H9 (cell line): ENCODE data around the gene ATRN. TPM values are rescaled to one million over a fixed set of nuclear protein-coding genes. Genes with fewer than 3 reads are reported as not detected.
"Not testable (repeated sequence)": the region's sequence is repeated elsewhere in the genome, so short reads cannot be mapped to it uniquely, and the experiment has no call there.

Experiments used
- DNase-seq: peaks from one replicate; pipeline ENCODE4 v3.0.0-alpha.2; 2017
- H2AFZ ChIP-seq: one replicate; pipeline ENCODE4 v1.6.1; 2013; ENCODE audit warnings: mild to moderate bottlenecking, low read length, control low read depth, moderate library complexity
- H2AK5ac ChIP-seq: 2 replicates; pipeline ENCODE4 v1.6.1; 2013; ENCODE audit warnings: low read length, control low read depth, mixed read lengths; ENCODE audit not compliant: insufficient read length
- H2BK120ac ChIP-seq: one replicate; pipeline ENCODE4 v1.6.1; 2013; ENCODE audit warnings: low read depth, mild to moderate bottlenecking, low read length, control low read depth, inconsistent platforms; ENCODE audit not compliant: poor library complexity, severe bottlenecking
- H2BK12ac ChIP-seq: 2 replicates; pipeline ENCODE4 v1.6.1; 2013; ENCODE audit warnings: low read length, control low read depth, mixed read lengths, low read depth; ENCODE audit not compliant: insufficient read length
- H2BK15ac ChIP-seq: 2 replicates; pipeline ENCODE4 v1.6.1; 2013; ENCODE audit warnings: low read depth, low read length, control low read depth
- H2BK20ac ChIP-seq: one replicate; pipeline ENCODE4 v1.6.1; 2013; ENCODE audit warnings: low read depth, mild to moderate bottlenecking, low read length, control low read depth, inconsistent platforms; ENCODE audit not compliant: poor library complexity, severe bottlenecking
- H2BK5ac ChIP-seq: 2 replicates; pipeline ENCODE4 v1.6.1; 2013; ENCODE audit warnings: low read length, control low read depth, mixed read lengths; ENCODE audit not compliant: insufficient read length
- H3K14ac ChIP-seq: 2 replicates; pipeline ENCODE4 v1.6.1; 2013; ENCODE audit warnings: low read length, control low read depth; ENCODE audit not compliant: insufficient read depth
- H3K18ac ChIP-seq: 2 replicates; pipeline ENCODE4 v1.6.1; 2013; ENCODE audit warnings: low read depth, mild to moderate bottlenecking, mixed read lengths, low read length, control low read depth; ENCODE audit not compliant: insufficient read length
- H3K23ac ChIP-seq: 2 replicates; pipeline ENCODE4 v1.6.1; 2013; ENCODE audit warnings: low read length, control low read depth, mixed read lengths, low read depth; ENCODE audit not compliant: insufficient read length
- H3K23me2 ChIP-seq: 2 replicates; pipeline ENCODE4 v1.6.1; 2013; ENCODE audit warnings: low read depth, mild to moderate bottlenecking, mixed read lengths, low read length, control low read depth; ENCODE audit not compliant: insufficient read length, poor library complexity, severe bottlenecking
- H3K27ac ChIP-seq: 2 replicates; pipeline ENCODE4 v1.5.1; 2013; ENCODE audit warnings: low read length, control low read depth, mixed read lengths, low read depth; ENCODE audit not compliant: insufficient read length
- H3K27me3 ChIP-seq: 2 replicates; pipeline ENCODE4 v1.6.1; 2013; ENCODE audit warnings: low read length, control low read depth, inconsistent platforms; ENCODE audit not compliant: insufficient read depth
- H3K4ac ChIP-seq: 2 replicates; pipeline ENCODE4 v1.6.1; 2013; ENCODE audit warnings: low read depth, mild to moderate bottlenecking, control low read depth, inconsistent platforms, low read length, moderate library complexity
- H3K4me1 ChIP-seq: 2 replicates; pipeline ENCODE4 v1.6.1; 2013; ENCODE audit warnings: low read length, control low read depth, inconsistent platforms; ENCODE audit not compliant: insufficient read depth
- H3K4me2 ChIP-seq: 2 replicates; pipeline ENCODE4 v1.6.1; 2013; ENCODE audit warnings: low read length, control low read depth, mixed read lengths; ENCODE audit not compliant: insufficient read length, insufficient read depth
- H3K56ac ChIP-seq: 2 replicates; pipeline ENCODE4 v1.6.1; 2013; ENCODE audit warnings: low read depth, mild to moderate bottlenecking, mixed read lengths, low read length, control low read depth; ENCODE audit not compliant: insufficient read length
- H3K79me1 ChIP-seq: 2 replicates; pipeline ENCODE4 v1.6.1; 2013; ENCODE audit warnings: low read depth, mild to moderate bottlenecking, moderate library complexity, low read length, control low read depth, inconsistent platforms; ENCODE audit not compliant: insufficient read depth, poor library complexity, severe bottlenecking
- H3K79me2 ChIP-seq: 2 replicates; pipeline ENCODE4 v1.6.1; 2013; ENCODE audit warnings: low read length, control low read depth, inconsistent platforms; ENCODE audit not compliant: insufficient read depth
- H3K9ac ChIP-seq: 2 replicates; pipeline ENCODE4 v1.6.1; 2013; ENCODE audit warnings: low read length, control low read depth, mixed read lengths; ENCODE audit not compliant: insufficient read length; ENCODE audit errors: extremely low read depth
- H3K9me3 ChIP-seq: one replicate; pipeline ENCODE4 v1.6.1; 2013; ENCODE audit warnings: low read depth, low read length, inconsistent platforms; ENCODE audit not compliant: control insufficient read depth
- H3T11ph ChIP-seq: one replicate; pipeline ENCODE4 v1.6.1; 2013; ENCODE audit warnings: mild to moderate bottlenecking, low read length, control low read depth, inconsistent platforms
- H4K20me1 ChIP-seq: one replicate; pipeline ENCODE4 v1.6.1; 2013; ENCODE audit not compliant: control insufficient read depth, insufficient read length, insufficient read depth
- H4K5ac ChIP-seq: 2 replicates; pipeline ENCODE4 v1.6.1; 2013; ENCODE audit warnings: low read depth, mild to moderate bottlenecking, mixed read lengths, low read length, control low read depth; ENCODE audit not compliant: insufficient read length
- H4K8ac ChIP-seq: replicated peaks from 2 replicates; pipeline ENCODE4 v1.6.1; 2013; ENCODE audit warnings: low read length, control low read depth, mixed read lengths, low read depth; ENCODE audit not compliant: insufficient read length
- H4K91ac ChIP-seq: 2 replicates; pipeline ENCODE4 v1.6.1; 2013; ENCODE audit warnings: low read depth, mild to moderate bottlenecking, moderate library complexity, mixed read lengths, low read length, control low read depth; ENCODE audit not compliant: insufficient read length
- H3K27ac Mint-ChIP-seq, 3 experiments: 2 replicates in 2 of 3; 3 replicates in 1 of 3; pipeline ENCODE4 v1.8.0; 2020 to 2021; ENCODE audit warnings: mixed read lengths in 3 of 3, mild to moderate bottlenecking in 1 of 3, moderate library complexity in 1 of 3
- H3K27me3 Mint-ChIP-seq: 2 replicates; pipeline ENCODE4 v1.8.0; 2021; ENCODE audit warnings: low read depth, mild to moderate bottlenecking, moderate library complexity, mixed read lengths
- H3K36me3 Mint-ChIP-seq, 3 experiments: 2 replicates in 2 of 3; 3 replicates in 1 of 3; pipeline ENCODE4 v1.8.0; 2020 to 2021; ENCODE audit warnings: low read depth in 3 of 3, mixed read lengths in 3 of 3; ENCODE audit not compliant: insufficient read depth in 1 of 3
- H3K4me1 Mint-ChIP-seq, 2 experiments: 2 replicates each; pipeline ENCODE4 v1.8.0; 2020; ENCODE audit warnings: mixed read lengths in 2 of 2
- H3K4me3 Mint-ChIP-seq, 2 experiments: 2 replicates in 1 of 2; 3 replicates in 1 of 2; pipeline ENCODE4 v1.8.0; 2020 to 2021; ENCODE audit warnings: mild to moderate bottlenecking in 2 of 2, mixed read lengths in 2 of 2, moderate library complexity in 1 of 2
- H3K9me3 Mint-ChIP-seq, 2 experiments: 2 replicates in 1 of 2; 3 replicates in 1 of 2; pipeline ENCODE4 v1.8.0; 2020; ENCODE audit warnings: mild to moderate bottlenecking in 2 of 2, mixed read lengths in 2 of 2, moderate library complexity in 1 of 2
- WGBS: extraction: QIAGEN DNeasy Blood & Tissue Kit; methylation state at CpG from one replicate; pipeline ENCODE4 v1.1.7; 2013; ENCODE audit warnings: missing lambda C conversion rate, low lambda C conversion rate, mixed read lengths; ENCODE audit not compliant: insufficient read length; ENCODE audit errors: extremely low coverage; 5-methylcytosine and 5-hydroxymethylcytosine counted together
- total RNA-seq: library from RNA; stranded (reverse); gene quantifications from 2 replicates; pipeline ENCODE4 v1.2.1, GENCODE V29; 2021
- TF ChIP-seq, protein P1 (sequence below): fragments of 200-600 bp; sonication (generic); conservative IDR thresholded peaks from 3 replicates; pipeline ENCODE4 v1.8.0; 2021; ENCODE audit warnings: antibody characterized with exemption, mild to moderate bottlenecking

Gene ATRN
- total RNA-seq, 1 experiment from 2014 or later, result 23.1 TPM

- no CpG with 5 or more reads among the region's 2 CpGs for WGBS
- Histone ChIP-seq H3K27ac (no peak overlapping the region), H2BK120ac (no peak overlapping the region), H2AFZ (no peak overlapping the region), H3K56ac (no peak overlapping the region), H3K27me3 (no peaks in the 10 kb centered on the region), H3T11ph (no peak overlapping the region), H3K14ac (no peak overlapping the region), H3K18ac (no peak overlapping the region), H2AK5ac (no peak overlapping the region), H3K9ac (no peak overlapping the region), H3K23me2 (no peaks in the 10 kb centered on the region), H3K4me1 (no peaks in the 10 kb centered on the region), H2BK20ac (no peak overlapping the region), H4K5ac (no peak overlapping the region), H3K9me3 (no peaks in the 10 kb centered on the region), H2BK12ac (no peak overlapping the region), H4K91ac (no peak overlapping the region), H2BK15ac (no peak overlapping the region), H4K8ac (no peak overlapping the region), H3K4me2 (no peak overlapping the region), H3K79me2 (no peaks in the 10 kb centered on the region), H3K23ac (no peak overlapping the region), H3K4ac (no peak overlapping the region), H2BK5ac (no peak overlapping the region), H4K20me1 (no peaks in the 10 kb centered on the region), H3K79me1 (no peaks in the 10 kb centered on the region)
- DNase-seq, result no peak
- no peaks in the 10 kb centered on the region for H3K9me3 Mint-ChIP-seq
- no peaks in the 10 kb centered on the region for H3K27me3 Mint-ChIP-seq
- no peak overlapping the region for H3K4me3 Mint-ChIP-seq
- peak overlapping the region in 2 of 3 experiments; percentile 5 to 17; a peak in 1 of 7 replicates for H3K27ac Mint-ChIP-seq
- TF ChIP-seq, protein P1, sequence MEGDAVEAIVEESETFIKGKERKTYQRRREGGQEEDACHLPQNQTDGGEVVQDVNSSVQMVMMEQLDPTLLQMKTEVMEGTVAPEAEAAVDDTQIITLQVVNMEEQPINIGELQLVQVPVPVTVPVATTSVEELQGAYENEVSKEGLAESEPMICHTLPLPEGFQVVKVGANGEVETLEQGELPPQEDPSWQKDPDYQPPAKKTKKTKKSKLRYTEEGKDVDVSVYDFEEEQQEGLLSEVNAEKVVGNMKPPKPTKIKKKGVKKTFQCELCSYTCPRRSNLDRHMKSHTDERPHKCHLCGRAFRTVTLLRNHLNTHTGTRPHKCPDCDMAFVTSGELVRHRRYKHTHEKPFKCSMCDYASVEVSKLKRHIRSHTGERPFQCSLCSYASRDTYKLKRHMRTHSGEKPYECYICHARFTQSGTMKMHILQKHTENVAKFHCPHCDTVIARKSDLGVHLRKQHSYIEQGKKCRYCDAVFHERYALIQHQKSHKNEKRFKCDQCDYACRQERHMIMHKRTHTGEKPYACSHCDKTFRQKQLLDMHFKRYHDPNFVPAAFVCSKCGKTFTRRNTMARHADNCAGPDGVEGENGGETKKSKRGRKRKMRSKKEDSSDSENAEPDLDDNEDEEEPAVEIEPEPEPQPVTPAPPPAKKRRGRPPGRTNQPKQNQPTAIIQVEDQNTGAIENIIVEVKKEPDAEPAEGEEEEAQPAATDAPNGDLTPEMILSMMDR, result no peak
- H3K36me3 Mint-ChIP-seq, result peaks cover 5 to 20% (median 7%) of the 10 kb centered on the region in 3 experiments; a peak in 3 of 7 replicates
- no peaks in the 10 kb centered on the region for H3K4me1 Mint-ChIP-seq
These were observed 132.3 kb downstream of the ATRN start for GRCh38 chr20:3603108-3603507.

DNA sequence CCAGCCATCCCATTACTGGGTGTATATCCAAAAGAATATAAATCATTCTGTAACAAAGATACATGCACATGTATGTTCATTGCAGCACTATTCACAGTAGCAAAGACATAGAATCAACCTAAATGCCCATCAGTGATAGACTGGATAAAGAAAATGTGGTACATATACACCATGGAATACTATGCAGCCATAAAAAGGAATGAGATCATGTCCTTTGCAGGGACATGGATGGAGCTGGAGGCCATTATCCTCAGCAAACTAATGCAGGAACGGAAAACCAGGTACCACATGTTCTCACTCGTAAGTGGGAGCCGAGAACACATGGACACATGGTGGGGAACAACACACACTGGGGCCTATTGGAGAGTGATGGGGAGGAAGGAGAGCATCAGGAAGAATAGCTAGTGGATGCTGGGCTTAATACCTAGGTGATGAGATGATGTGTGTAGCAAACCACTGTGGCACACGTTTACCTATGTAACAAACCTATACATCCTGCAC lies 134.6 kb downstream of the ATRN start:
- no CpG with 5 or more reads among the region's 4 CpGs for WGBS
- not testable (repeated sequence) for H3K18ac ChIP-seq, H2AFZ ChIP-seq, H3K9me3 ChIP-seq, H2BK120ac ChIP-seq, H3T11ph ChIP-seq, H3K4me3 Mint-ChIP-seq, H3K4me2 ChIP-seq, H3K56ac ChIP-seq, H3K27me3 ChIP-seq, H2AK5ac ChIP-seq, H4K5ac ChIP-seq, H2BK12ac ChIP-seq, DNase-seq, H3K4me1 Mint-ChIP-seq, H3K4me1 ChIP-seq, H2BK15ac ChIP-seq, H3K79me1 ChIP-seq, H4K20me1 ChIP-seq, H3K27me3 Mint-ChIP-seq, H3K27ac Mint-ChIP-seq, H3K4ac ChIP-seq, H3K9me3 Mint-ChIP-seq, H2BK20ac ChIP-seq, H3K27ac ChIP-seq, H2BK5ac ChIP-seq, H3K79me2 ChIP-seq, H3K23ac ChIP-seq, H4K8ac ChIP-seq, H3K9ac ChIP-seq, H3K23me2 ChIP-seq, H3K14ac ChIP-seq, H4K91ac ChIP-seq
- H3K36me3 Mint-ChIP-seq, result peaks cover 3 to 16% (median 5%) of the 10 kb centered on the region in 3 experiments; a peak in 3 of 7 replicates
